ENCODE results near the gene CBFA2T2.

CBFA2T2 gene

GRCh38 chr20:33516882-33517281, 27.0 kb downstream of the CBFA2T2 start:
- DNase-seq (ENCODE audit: low read depth) = no peak
- H3K4me3 ChIP-seq (ENCODE audit: low read length) = no peak overlapping the region
- TF ChIP-seq CTCF (conservative IDR thresholded peaks at IDR 0.05; ENCODE audit: low read depth, low read length) = no peak

- H3K4me3 ChIP-seq (ENCODE audit: low read length) = no peak overlapping the region
- peak; percentile 86 for DNase-seq (ENCODE audit: low read depth)
- no peak for TF ChIP-seq CTCF (conservative IDR thresholded peaks at IDR 0.05; ENCODE audit: low read depth, low read length)
Observed at GRCh38 chr20:33518071-33518470, 28.2 kb downstream of the CBFA2T2 start.

GRCh38 chr20:33521461-33521860, 31.6 kb downstream of the CBFA2T2 start:
- no peak overlapping the region for H3K4me3 ChIP-seq (ENCODE audit: low read length)
- TF ChIP-seq CTCF (conservative IDR thresholded peaks at IDR 0.05; ENCODE audit: low read depth, low read length) = no peak
- DNase-seq (ENCODE audit: low read depth) = no peak

GRCh38 chr20:33522256-33522820, 32.4 kb downstream of the CBFA2T2 start:
- no peak for TF ChIP-seq CTCF (conservative IDR thresholded peaks at IDR 0.05; ENCODE audit: low read depth, low read length)
- no peak overlapping the region for H3K4me3 ChIP-seq (ENCODE audit: low read length)
- DNase-seq (ENCODE audit: low read depth) = no peak

- no peak for DNase-seq (ENCODE audit: low read depth)
- H3K4me3 ChIP-seq (ENCODE audit: low read length) = no peak overlapping the region
- TF ChIP-seq CTCF (conservative IDR thresholded peaks at IDR 0.05; ENCODE audit: low read depth, low read length) = no peak
Observed at GRCh38 chr20:33524261-33524660, 34.4 kb downstream of the CBFA2T2 start.

- no peak for TF ChIP-seq CTCF (conservative IDR thresholded peaks at IDR 0.05; ENCODE audit: low read depth, low read length)
- no peak for DNase-seq (ENCODE audit: low read depth)
- no peak overlapping the region for H3K4me3 ChIP-seq (ENCODE audit: low read length)
Observed at GRCh38 chr20:33526769-33527168, 36.9 kb downstream of the CBFA2T2 start.

- no peak overlapping the region for H3K4me3 ChIP-seq (ENCODE audit: low read length)
- no peak for TF ChIP-seq CTCF (conservative IDR thresholded peaks at IDR 0.05; ENCODE audit: low read depth, low read length)
- DNase-seq (ENCODE audit: low read depth) = peak; percentile 15
Observed at GRCh38 chr20:33531047-33531877, 41.4 kb downstream of the CBFA2T2 start.

Measured in retinal pigment epithelial cell (primary cell).